Cardiac muscle cell (in vitro differentiated cells and primary cell): Measurements from ENCODE around the gene PAWR. TPM values are rescaled to one million over a fixed set of nuclear protein-coding genes. Genes with fewer than 3 reads are reported as not detected.

Experiments
- DNase-seq, 2 donors: peaks; one replicate each; pipeline versions ENCODE4 v3.0.0 to v3.0.0-alpha.2; 2010 to 2017; ENCODE audit warnings: low read depth in 1 of 2, low spot score in 1 of 2
- H3K27ac ChIP-seq: fragments of 200-600 bp; sonication (generic); 2 replicates; pipeline ENCODE4 v1.5.1; 2016
- H3K27me3 ChIP-seq: fragments of 200-600 bp; sonication (generic); 2 replicates; pipeline ENCODE4 v1.6.0; 2016; ENCODE audit warnings: control low read depth
- H3K36me3 ChIP-seq: fragments of 200-600 bp; sonication (generic); 2 replicates; pipeline ENCODE4 v1.5.1; 2016; ENCODE audit warnings: control low read depth
- H3K4me1 ChIP-seq: fragments of 200-600 bp; sonication (generic); 2 replicates; pipeline ENCODE4 v1.8.1; 2017; ENCODE audit warnings: low read depth, mild to moderate bottlenecking, mixed run types
- H3K4me3 ChIP-seq: fragments of 200-600 bp; sonication (generic); 2 replicates; pipeline ENCODE4 v1.5.1; 2016; ENCODE audit warnings: mild to moderate bottlenecking
- H3K9me3 ChIP-seq: fragments of 200-600 bp; sonication (generic); 2 replicates; pipeline ENCODE4 v1.5.1; 2017; ENCODE audit warnings: low read depth, mild to moderate bottlenecking, control low read depth
- CTCF ChIP-seq: IDR thresholded peaks from 2 replicates; pipeline ENCODE4 v1.5.1; 2012; ENCODE audit warnings: low read depth, mild to moderate bottlenecking, low read length
- polyA plus RNA-seq: library from polyadenylated mRNA; unstranded; fragments of >200 nt; fragmentation: Nextera tagmentation; extraction: Ambion mirVana; gene quantifications from 2 replicates; pipeline ENCODE4 v1.2.1, GENCODE V29; 2016
- total RNA-seq: library from RNA; depleted of rRNA; stranded (reverse); fragments of >200 nt; gene quantifications from 2 replicates; pipeline ENCODE4 v1.2.3, GENCODE V29; 2016

The PAWR gene
- total and polyA plus RNA-seq, 2 experiments from 2014 or later, result 58.1 to 94.0 TPM

- Histone ChIP-seq H3K27ac (no peak overlapping the region), H3K36me3 (no peaks in the 10 kb centered on the region), H3K4me3 (no peak overlapping the region), H3K9me3 (no peaks in the 10 kb centered on the region), H3K4me1 (peaks cover 3% of the 10 kb centered on the region), H3K27me3 (no peaks in the 10 kb centered on the region)
- TF ChIP-seq CTCF, result no peak
- no peak for DNase-seq
Observed at GRCh38 chr12:79678306-79678705, 12.5 kb downstream of the PAWR start.

GRCh38 chr12:79677672-79678071 lies 13.1 kb downstream of the PAWR start:
- DNase-seq, result no peak
- Histone ChIP-seq H3K9me3 (no peaks in the 10 kb centered on the region), H3K27ac (no peak overlapping the region), H3K36me3 (no peaks in the 10 kb centered on the region), H3K4me1 (peaks cover 3% of the 10 kb centered on the region), H3K4me3 (no peak overlapping the region), H3K27me3 (no peaks in the 10 kb centered on the region)
- no peak for TF ChIP-seq CTCF

GRCh38 chr12:79676579-79676978 lies 14.2 kb downstream of the PAWR start:
- peaks cover 3% of the 10 kb centered on the region for H3K4me1 ChIP-seq
- H3K4me3 ChIP-seq, result no peak overlapping the region
- no peaks in the 10 kb centered on the region for H3K9me3 ChIP-seq
- TF ChIP-seq CTCF, result no peak
- peak overlapping the region; percentile 57 for H3K27ac ChIP-seq
- no peaks in the 10 kb centered on the region for H3K27me3 ChIP-seq
- no peaks in the 10 kb centered on the region for H3K36me3 ChIP-seq
- no peak for DNase-seq

GRCh38 chr12:79674629-79675028 lies 16.1 kb downstream of the PAWR start:
- Histone ChIP-seq H3K9me3 (no peaks in the 10 kb centered on the region), H3K4me1 (peaks cover 5% of the 10 kb centered on the region), H3K27ac (no peak overlapping the region), H3K27me3 (no peaks in the 10 kb centered on the region), H3K4me3 (no peak overlapping the region), H3K36me3 (no peaks in the 10 kb centered on the region)
- DNase-seq, result peak in 1 of 2 donors; percentile 55
- no peak for TF ChIP-seq CTCF

GRCh38 chr12:79673354-79673753 lies 17.4 kb downstream of the PAWR start:
- DNase-seq, result no peak
- no peak overlapping the region for H3K4me3 ChIP-seq

More at GRCh38 chr12:79673354-79673753, 17.4 kb downstream of the PAWR start:
- no peaks in the 10 kb centered on the region for H3K9me3 ChIP-seq
- H3K4me1 ChIP-seq, result peaks cover 5% of the 10 kb centered on the region
- no peak for TF ChIP-seq CTCF
- no peaks in the 10 kb centered on the region for H3K27me3 ChIP-seq
- H3K36me3 ChIP-seq, result no peaks in the 10 kb centered on the region
- no peak overlapping the region for H3K27ac ChIP-seq
